Uterus (tissue), 2 donors: Measurements from ENCODE around the gene ROCK2.
A peak's percentile ranks its signal among the peaks of the same experiment; 100 is the strongest.

Experiments
- POLR2A ChIP-seq, 2 donors: fragments of 450-650 bp; IDR thresholded peaks; one replicate each; pipeline ENCODE4 v1.6.1; 2016; ENCODE audit warnings: antibody characterized with exemption in 2 of 2, mild to moderate bottlenecking in 1 of 2, moderate library complexity in 1 of 2
- TF ChIP-seq, protein P1 (sequence below), 4 experiments: fragments of 200-600 bp in 2 of 4; fragments of 450-650 bp in 2 of 4; sonication (generic) in 2 of 4; IDR thresholded peaks; one replicate each; pipeline ENCODE4 v1.5.1; 2016 to 2019; ENCODE audit warnings: antibody characterized with exemption in 4 of 4, mild to moderate bottlenecking in 2 of 4, moderate library complexity in 1 of 4

DNA sequence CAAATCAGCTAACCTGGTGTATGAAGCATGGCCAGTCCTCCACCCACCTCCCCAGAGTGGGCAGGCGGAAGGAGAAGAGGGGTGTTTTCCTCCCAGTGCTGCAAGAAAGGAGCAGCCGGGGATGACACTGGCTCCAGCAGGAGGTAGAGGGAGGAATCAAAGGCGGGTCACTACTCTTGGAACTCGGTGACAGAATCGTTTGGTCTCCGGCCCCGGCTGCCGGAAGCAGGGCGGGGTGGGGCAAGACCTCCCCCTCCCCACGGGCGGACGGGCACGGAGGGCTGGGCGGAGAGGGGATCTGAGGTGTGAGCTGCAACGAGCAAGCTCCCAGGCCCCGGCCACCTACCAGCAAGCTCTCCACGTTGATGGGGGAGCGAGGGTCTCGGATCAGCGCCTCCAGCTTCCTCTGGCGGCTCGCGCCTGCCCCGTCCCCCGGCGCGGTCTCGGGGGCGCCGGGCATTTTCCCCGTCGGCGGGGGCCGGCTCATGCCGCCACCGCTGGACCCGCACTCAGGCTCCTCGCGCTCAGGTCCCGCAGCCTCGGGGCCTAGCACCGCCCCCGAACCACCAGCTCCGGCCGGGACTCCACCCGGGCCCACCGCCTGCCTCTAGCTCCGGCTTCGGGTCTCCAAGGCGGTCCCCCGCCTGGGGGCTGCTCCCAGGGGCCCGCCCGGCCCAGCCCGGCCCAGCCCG, 640 bp downstream of the ROCK2 start:
- peak in 1 of 2 donors; percentile 8 for TF ChIP-seq POLR2A (IDR thresholded peaks at IDR 0.05)
- TF ChIP-seq, protein P1, sequence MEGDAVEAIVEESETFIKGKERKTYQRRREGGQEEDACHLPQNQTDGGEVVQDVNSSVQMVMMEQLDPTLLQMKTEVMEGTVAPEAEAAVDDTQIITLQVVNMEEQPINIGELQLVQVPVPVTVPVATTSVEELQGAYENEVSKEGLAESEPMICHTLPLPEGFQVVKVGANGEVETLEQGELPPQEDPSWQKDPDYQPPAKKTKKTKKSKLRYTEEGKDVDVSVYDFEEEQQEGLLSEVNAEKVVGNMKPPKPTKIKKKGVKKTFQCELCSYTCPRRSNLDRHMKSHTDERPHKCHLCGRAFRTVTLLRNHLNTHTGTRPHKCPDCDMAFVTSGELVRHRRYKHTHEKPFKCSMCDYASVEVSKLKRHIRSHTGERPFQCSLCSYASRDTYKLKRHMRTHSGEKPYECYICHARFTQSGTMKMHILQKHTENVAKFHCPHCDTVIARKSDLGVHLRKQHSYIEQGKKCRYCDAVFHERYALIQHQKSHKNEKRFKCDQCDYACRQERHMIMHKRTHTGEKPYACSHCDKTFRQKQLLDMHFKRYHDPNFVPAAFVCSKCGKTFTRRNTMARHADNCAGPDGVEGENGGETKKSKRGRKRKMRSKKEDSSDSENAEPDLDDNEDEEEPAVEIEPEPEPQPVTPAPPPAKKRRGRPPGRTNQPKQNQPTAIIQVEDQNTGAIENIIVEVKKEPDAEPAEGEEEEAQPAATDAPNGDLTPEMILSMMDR (IDR thresholded peaks at IDR 0.05): no peak
